ENCODE measurements around the gene SLC38A2.

DNA sequence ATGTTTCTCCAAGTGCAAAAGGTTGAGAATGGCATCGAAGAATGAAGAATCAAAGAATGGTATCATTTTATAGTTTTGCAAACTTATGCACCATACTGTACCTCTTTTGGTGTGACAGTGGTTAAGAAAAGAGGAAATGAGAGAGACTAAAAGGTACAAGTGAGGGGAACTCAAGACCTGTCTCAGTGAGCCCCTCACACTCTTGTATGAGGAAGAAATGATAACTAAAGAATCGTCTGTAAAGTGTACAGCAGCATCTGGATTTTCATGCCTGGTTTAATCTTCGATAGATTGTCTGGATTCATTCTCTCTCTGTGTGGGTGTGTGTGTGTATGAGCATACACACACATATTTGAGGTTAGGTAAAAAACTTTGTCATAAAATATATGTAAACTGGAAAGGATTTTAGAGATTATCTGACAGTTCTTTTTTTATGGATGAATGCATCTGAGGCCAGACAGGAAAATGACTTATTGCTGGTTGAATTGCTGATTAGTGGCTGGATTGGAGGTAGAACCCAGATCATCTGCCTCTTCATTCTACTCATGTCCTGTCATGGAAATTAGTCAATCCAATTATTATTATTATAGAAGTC lies 16.0 kb upstream of the SLC38A2 start:
- TF ChIP-seq, protein P1, sequence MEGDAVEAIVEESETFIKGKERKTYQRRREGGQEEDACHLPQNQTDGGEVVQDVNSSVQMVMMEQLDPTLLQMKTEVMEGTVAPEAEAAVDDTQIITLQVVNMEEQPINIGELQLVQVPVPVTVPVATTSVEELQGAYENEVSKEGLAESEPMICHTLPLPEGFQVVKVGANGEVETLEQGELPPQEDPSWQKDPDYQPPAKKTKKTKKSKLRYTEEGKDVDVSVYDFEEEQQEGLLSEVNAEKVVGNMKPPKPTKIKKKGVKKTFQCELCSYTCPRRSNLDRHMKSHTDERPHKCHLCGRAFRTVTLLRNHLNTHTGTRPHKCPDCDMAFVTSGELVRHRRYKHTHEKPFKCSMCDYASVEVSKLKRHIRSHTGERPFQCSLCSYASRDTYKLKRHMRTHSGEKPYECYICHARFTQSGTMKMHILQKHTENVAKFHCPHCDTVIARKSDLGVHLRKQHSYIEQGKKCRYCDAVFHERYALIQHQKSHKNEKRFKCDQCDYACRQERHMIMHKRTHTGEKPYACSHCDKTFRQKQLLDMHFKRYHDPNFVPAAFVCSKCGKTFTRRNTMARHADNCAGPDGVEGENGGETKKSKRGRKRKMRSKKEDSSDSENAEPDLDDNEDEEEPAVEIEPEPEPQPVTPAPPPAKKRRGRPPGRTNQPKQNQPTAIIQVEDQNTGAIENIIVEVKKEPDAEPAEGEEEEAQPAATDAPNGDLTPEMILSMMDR (IDR thresholded peaks at IDR 0.05) = no peak
- TF ChIP-seq POLR2AphosphoS5 (IDR thresholded peaks at IDR 0.05) (no peak), POLR2A (IDR thresholded peaks at IDR 0.05) (no peak)

Data from prostate gland (tissue), 2 donors.